ENCODE measurements around the gene CASK.
"Not testable (repeated sequence)": the region's sequence is repeated elsewhere in the genome, so short reads cannot be mapped to it uniquely, and the experiment has no call there.

Gene CASK

DNA sequence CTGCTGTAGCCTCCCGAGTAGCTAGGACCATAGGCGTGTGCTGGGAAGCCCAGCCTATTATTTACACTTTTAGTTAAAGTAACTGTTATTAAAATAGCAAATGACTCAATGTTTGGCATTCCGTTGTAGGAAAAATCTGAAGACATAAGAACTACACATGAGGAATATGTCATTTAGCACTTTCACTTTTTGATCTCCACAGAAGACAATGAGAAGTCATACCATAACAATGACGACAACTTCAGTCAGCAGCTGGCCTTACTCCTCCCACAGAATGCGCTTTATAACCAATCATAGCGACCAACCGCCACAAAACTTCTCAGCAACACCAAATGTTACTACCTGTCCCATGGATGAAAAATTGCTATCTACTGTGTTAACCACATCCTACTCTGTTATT, 227.9 kb downstream of the CASK start:
- DNase-seq (ENCODE audit: low read depth in 2 of 2, low spot score in 1 of 2), result no peak

DNA sequence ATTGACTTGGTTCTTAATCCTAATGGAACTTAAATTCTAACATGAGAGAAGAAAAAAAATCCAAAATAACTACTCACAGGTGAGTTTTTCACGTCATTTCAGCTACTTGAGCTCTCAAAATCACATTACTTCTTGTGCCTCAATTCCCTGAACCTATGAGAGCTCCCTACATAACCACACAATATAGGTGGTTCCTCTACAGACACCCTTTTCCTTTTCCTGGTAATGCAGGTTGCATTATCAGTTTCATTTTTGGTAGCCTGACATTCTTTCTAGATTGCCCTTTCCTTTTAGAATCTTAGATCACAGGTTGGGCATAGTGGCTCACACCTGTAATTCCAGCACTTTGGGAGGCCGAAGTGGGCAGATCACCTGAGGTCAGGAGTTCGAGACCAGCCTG, 230.3 kb downstream of the CASK start:
- DNase-seq (ENCODE audit: low read depth in 2 of 2, low spot score in 1 of 2), result no peak

DNA sequence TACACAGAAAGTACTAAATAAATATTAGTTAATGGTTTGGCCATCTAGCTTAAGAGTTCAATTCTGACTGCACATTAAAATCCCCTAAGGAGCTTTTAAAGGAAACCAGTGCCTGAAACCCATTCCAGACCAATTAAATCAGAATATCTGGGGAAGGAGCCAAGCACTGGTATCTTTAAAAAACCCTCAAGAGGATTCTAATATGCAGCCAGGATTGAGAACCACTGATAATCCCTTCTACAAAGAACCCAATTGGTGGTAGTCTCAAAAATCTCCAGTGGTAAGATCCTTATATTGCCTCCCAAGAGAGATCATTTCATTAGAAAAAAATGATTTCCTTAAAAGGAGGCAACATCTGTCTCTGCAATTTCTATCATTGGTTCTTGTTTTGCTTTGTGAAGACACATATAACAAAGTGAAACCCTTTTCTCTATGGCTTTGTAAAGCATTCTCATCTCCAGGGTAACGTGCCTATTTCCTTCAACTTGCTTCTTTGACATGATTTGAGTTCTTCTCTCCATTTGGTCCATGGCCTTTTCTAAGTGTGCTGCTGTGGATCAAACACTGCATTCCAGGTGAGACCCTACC, 231.1 kb downstream of the CASK start:
- DNase-seq (ENCODE audit: low read depth in 2 of 2, low spot score in 1 of 2), result no peak

DNA sequence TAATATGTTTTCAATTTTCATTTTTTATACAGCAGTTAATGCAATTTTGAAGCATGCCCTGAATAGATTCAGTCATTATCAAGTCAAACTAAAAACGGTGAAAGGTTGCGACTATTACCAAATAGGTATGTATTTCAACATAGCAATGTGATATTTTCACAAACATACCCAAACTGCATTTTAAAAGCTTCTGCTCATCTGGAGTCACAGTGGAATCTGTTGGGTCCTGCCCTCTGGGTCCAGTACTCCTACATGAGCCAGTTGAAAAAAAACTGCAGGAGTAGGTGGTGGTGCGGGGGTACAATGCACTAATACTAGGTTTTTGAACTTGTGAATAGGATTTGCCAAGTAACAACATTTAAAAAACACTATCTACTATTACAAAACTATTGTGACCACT, 233.6 kb downstream of the CASK start:
- no peak for DNase-seq (ENCODE audit: low read depth in 2 of 2, low spot score in 1 of 2)

DNA sequence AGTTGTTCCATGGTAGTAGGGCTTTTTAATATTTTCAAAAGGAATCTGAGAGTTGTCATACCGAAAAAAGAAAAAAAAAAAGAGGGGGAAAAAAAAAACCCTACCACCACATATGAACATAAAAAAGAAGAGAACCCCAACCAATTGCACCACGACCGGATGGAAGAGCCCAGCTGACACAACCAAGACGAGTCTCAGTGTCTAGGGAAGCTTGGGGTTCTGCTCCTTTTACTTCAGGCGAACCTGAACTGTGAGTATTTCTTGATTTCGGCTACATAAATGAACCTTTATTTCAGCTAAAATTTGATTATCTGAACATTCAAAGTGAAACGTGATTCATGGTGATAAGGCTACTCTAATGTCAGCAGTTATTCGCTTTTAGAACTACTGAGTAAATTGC, 234.5 kb downstream of the CASK start, which contains the start of gene GPR34:
GPR34 (plus strand) TSS at position 139 of the 400 bp plus-strand sequence. CDS start 6,661 bp downstream, outside the sequence.
- no peak for DNase-seq (ENCODE audit: low read depth in 2 of 2, low spot score in 1 of 2)

DNA sequence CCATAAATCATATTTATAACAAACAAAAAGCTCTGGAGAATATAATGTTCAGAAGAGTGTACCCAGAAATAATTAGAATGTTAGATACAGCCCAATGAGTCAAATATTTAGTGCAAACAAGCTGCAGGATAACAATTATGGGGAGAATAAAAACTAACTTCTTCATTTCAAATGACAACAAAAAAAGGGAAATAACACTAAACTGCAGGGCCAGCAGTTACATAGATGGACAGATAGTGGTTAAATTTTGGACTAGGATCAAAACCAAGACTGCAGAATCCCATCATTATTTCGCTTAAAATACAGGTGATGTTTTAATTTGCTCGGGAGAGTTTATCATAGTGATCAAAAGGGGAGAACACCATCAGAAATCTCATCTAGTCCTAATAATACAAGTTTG, 235.2 kb downstream of the CASK start:
- no peak for DNase-seq (ENCODE audit: low read depth in 2 of 2, low spot score in 1 of 2)

DNA sequence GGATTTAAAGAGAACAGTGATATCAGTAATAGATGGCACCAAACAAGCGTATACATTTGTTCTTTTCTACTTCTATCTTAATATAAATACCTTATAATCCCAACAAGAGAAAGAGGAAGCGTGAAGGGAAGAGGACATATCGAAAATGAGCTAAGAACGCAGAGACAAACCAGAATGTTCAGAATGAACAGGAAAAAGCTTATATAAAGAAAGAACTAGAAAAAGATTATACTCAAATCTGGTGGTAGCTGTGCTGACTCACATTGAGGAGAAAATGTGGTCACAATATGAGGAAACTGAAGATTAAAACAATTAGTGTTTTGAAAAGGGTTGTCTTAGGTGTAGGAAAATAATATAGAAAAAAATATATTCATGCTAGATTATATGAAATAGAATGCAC, 236.6 kb downstream of the CASK start:
- no peak for DNase-seq (ENCODE audit: low read depth in 2 of 2, low spot score in 1 of 2)

DNA sequence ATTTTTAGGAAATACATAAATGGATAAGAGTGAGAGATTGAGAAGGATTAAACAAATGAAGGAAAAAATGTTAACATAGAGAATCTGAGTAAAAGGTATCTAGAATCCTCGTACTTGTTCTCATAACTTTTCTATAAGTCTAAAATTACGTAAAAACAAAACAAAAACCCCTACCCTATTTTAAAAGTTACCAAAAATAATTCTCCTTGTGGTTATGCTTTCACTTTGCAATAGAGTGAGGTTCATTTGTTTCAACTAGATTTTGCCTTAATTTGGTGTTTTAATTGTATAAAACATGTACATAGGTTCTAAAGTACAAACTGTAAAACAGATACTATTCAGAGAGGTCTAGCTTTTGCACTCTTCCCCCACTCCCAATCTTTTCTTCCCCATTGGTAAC, 238.4 kb downstream of the CASK start:
- no peak for DNase-seq (ENCODE audit: low read depth in 2 of 2, low spot score in 1 of 2)

DNA sequence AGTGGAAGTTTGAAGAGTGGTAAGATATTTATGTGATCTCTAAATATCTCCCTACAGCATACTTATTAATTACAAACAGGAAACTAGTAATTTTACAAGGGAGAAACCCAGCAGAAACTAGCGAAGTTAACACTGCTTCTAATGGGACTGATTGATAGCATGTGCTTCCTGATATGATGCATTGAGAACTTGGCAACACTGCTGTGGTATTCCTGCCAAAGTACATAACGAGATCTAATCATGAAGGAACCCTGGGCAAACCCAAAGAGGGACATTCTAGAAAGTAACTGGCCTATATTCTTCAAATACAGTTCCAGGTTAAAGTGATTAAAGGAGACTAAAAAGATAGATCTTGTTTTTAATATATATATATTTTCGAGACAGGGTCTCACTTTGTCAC, 239.2 kb downstream of the CASK start:
- no peak for DNase-seq (ENCODE audit: low read depth in 2 of 2, low spot score in 1 of 2)

DNA sequence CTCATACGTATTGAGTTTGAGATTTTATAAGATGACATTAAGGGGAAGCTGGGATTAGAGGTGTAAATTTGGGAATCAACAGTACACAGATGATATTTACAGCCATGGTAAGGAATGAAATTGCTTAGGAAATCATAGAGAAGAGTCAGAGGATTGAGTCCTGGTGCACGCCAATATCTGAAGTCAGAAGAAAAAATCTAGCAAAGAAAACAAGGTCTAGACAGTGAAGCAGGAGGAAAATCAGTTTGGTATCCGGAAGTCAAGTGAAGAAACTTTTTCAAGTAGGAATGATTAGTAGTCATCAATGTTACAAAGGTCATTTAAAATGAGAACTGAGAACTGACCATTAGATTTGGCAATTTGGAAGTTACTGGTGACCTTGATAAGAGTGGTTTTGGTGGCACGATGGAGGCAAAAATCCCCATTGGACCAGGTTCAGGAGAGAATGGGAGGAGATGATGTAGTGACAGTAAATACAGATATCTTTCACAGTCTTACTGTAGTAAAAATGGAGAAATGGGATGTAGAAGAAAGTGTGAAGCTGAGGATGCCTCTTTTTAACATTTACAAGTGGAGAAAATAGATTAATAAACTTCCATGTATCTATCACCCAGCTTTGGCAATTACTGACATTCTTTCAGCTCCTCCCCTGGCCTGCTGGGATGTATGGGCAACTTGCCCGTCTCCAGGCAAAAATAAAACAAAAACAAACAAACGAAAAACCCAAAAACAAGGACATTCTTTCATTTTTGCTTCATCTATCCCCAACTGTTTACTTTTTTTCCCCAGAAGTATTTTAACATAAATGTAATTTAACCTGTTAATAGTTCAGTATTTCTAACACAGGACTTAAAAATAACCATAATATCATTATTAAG, 245.9 kb downstream of the CASK start:
- DNase-seq (ENCODE audit: low read depth in 2 of 2, low spot score in 1 of 2), result no peak

DNA sequence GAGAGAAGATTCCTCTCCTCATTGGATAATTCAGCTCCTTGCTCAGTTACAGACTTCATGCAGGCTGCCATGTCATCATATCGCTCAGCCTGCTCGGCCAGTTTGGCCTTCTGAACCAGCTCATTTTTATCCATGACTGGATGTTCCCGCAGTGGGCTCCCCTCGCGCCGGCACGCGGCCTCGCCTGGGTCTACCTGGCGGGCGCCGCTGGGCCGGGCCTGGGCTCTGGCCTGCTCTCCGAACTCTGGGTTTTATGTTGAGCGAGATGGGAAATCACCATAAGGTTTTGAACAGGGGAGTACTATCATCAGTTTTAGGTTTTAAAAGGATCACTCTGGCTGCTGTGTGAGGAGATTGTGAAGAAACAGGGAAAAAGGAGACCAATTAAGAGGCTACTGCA, 247.0 kb downstream of the CASK start:
- DNase-seq (ENCODE audit: low read depth in 2 of 2, low spot score in 1 of 2), result not testable (repeated sequence)

DNA sequence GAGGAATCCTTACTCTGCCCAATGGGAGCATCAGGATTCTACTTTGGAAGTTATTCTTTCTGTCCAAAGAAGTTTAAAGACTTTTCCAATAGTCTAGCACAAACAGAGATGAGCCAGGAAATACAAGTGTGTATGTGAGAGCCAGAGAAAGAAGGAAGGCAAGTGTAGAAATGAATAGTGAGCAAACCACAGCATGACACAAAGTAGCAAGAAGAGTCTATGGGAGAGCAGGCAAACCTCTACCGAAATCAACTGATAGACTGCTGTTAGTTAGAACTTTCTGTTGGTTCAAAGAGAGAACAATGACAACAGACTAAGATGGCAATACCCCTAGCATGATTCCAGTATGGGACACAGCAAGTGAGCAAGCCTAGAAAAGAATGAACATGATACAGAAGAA, 250.7 kb downstream of the CASK start:
- no peak for DNase-seq (ENCODE audit: low read depth in 2 of 2, low spot score in 1 of 2)

DNA sequence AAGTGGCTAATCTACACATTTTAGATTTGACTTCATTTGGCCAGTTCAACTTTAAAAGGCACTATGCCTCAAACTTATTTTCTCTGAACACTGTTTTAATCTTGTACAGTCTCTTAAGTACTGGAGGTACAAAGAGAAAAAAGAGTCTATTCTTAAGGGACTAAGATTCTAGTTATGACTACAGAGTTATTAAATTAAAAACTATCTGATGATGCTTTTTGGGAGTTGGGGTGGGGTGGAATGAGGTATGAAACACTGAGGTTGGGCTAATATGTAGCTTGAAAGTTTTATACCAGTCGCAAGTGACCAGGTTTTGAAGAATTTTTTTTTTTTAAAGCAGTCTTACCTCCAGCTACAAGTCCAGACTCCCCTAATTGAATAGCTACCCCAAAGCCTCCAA, 252.3 kb downstream of the CASK start:
- no peak for DNase-seq (ENCODE audit: low read depth in 2 of 2, low spot score in 1 of 2)

DNA sequence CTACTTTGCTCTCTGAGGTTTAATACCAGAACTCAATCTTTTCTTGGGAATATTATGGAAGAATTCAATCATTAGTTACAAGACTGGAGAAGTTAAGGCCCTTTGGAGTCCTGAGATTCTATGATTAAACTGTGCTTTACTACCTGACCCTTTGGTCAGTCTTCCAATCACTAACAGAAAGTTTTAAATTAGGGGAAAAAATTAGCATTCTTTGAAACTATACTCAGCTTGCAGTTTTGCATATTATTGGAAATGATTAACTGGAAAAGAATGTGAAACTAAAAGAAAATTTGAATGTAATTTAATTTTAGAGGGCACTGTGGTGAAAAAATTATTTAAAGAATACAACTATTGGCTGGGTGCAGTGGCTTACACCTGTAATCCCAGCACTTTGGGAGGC, 253.2 kb downstream of the CASK start:
- no peak for DNase-seq (ENCODE audit: low read depth in 2 of 2, low spot score in 1 of 2)

DNA sequence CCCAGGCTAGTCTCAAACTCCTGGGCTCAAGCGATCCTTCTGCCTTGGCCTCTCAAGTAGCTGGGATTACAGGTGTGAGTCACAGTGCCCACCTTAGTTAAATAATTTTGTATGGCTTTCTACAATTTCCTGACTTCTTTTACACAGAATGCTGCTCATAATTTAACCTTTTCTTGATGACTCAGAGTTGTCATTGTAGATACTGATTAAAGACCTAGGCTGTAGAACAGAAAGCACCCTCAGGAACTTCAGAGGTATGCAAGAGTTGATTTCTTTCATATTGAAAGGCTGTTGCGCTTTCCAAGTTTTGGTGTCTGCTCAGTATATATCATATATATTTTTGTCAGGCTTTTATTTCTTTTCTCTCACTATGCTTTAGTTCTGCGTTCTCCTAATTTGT, 255.7 kb downstream of the CASK start:
- no peak for DNase-seq (ENCODE audit: low read depth in 2 of 2, low spot score in 1 of 2)

DNA sequence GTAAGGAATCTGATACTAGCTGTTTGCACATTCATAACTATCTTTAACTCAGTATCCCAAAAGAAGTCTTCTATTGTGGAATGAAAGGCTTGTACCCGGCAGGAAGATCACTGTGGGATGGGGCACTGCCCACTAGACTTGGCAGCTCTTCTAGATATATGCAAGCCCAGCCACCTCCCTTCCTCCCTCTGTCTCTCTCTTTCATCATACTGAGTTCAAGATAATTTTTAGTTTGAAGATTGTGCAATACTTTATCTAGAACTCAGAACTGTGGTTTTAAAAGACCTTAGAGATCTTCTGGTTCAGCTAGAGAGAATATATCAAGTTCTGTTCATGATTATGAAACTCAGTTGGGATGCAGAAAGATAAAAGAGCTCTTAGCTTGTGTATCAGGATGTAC, 257.1 kb downstream of the CASK start:
- DNase-seq (ENCODE audit: low read depth in 2 of 2, low spot score in 1 of 2), result no peak

DNA sequence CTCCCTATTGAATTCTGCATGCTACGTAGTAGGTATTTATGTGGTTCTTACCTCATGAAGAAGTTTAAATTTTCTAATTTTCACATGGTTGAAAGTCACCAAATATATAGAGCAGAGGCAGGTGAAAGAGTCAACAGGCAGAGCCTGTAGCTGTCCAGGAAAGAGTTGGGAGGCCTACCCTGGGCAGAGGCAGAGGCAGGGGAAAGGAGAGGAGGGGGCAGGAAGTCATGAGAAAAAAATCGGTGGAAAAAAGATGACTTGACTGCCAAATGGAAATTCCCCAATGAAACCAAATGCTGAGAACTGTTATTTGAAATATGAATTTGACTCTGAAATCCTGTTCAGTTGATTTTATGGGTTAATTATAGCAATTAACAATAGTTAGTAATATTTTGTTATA, 257.7 kb downstream of the CASK start:
- DNase-seq (ENCODE audit: low read depth in 2 of 2, low spot score in 1 of 2), result no peak

DNA sequence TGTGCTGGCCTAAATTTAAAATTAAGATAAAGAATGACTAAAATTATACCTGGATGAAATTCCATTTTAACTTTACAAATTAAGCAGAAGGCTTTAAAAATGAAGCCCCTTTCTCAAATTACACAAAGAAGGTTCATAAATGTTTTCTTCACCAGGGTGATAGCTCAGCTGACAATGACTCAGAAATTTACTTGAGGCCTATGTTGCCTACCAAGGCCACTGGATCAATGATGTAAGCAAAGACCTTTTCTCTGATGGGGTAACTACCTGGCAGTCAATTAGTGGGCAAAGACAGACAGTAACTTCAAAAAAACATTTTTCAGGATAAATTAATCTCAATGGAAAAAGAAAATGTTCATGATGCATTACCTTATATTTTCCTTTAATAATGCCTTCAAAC, 258.4 kb downstream of the CASK start:
- DNase-seq (ENCODE audit: low read depth in 2 of 2, low spot score in 1 of 2), result no peak

DNA sequence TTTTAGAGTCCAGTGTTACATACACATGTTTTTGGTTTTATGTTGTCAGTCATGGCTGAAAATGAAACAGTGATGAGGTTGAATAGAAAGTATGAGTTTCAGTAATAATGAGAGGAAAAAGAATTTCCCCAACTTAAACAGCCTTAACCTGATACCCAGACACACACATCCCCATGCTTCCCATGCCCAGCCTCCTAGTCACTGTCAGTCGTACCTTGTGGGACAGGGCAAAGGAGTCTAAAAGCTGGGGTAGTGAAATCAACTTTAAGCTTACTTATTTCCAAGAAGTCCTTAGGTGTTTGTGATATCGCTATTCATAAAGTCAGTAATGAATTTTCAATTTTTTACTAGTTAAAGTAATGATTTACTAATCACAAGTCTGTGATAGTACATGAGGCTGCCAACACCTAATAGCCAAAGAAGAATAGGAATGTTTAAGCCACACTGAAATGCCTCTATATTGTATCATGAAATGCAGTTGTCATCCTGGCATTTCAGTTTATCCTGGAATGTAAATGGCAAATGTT, 258.9 kb downstream of the CASK start:
- no peak for DNase-seq (ENCODE audit: low read depth in 2 of 2, low spot score in 1 of 2)

DNA sequence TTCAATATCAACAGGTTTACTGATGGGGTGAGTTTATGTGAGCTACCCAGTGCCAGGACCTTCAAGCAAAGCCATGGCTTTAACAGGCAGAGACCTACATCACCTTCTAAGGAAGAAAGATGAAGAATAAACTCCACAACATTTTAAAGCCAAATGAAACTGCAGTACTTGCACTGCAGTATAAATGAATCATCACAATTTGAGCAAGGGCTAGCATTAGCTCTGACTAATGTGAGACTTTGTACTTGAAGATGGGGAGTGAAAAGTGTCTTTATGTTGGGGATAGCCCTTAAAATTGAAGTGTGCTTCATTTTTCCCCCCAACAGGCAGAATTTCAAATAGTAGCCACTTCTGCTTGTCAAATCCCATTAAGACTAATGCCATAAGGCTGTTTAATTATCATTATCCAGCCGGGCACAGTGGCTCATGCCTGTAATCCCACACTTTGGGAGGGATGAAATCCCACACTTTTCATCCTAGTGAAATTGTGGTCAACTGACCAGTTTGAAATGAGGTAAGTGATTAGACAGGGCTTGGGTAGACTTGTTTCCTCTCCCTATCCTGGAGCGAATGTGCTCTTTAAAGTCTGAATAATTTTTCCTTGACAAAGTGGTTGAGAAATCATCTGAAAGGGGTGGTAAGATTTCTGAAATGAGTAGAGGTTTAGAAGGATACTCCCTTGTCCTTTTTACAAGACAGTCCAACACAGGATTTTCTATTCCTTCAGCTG, 261.8 kb downstream of the CASK start:
- DNase-seq (ENCODE audit: low read depth in 2 of 2, low spot score in 1 of 2), result no peak

DNA sequence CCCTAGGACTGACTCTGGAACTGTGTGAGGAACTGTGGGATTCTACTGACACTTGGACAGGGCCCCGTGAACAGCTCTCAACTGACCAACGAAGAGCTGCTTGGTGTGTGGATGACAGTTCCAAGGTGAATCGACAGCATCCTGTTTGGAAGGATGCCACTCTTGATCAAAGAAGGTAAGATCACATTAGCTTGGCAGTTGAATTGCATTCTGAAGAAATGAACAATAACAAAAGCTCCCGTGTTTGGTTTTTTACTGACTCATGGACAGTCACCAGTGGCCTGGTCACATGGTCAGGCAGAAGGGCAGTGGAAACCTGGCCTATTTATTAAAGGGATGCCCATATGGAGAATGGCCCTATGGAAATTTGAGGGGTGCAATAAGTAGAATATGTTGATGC, 267.7 kb downstream of the CASK start:
- DNase-seq (ENCODE audit: low read depth in 2 of 2, low spot score in 1 of 2), result no peak

DNA sequence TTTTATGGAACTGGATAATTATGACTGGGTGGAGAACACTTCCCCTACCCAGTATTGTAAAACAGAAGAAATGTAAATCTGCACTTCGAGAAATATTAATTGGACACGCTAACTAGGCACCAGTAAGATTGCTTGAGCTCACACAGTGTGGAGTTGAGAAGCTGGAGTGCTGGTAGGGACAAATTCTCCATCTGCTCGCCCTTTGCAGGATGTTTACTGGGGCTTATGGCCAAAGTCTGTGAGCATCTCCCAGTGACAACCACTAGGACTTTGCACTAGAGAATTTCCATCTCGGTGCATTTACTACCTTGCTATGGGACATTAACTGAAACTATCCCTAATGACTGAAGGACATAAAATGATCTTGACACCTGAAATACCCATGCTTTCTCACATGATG, 268.3 kb downstream of the CASK start:
- DNase-seq (ENCODE audit: low read depth in 2 of 2, low spot score in 1 of 2), result no peak

Data from stimulated activated CD8-positive, alpha-beta memory T cell treated with anti-CD3 and anti-CD28 coated beads, Interleukin-4, amount 100 ng/mL, for 1 hour (primary cell).